ENCODE measurements around the gene ZDHHC14. TPM values are rescaled to one million over a fixed set of nuclear protein-coding genes. Genes with fewer than 3 reads are reported as not detected.

ZDHHC14 gene
- total and polyA plus RNA-seq, 2 experiments from 2014 or later = 3.0 to 7.4 TPM

- Histone ChIP-seq H3F3A (replicated peaks; ENCODE audit: low read depth) (peaks cover 4% of the 10 kb centered on the region), H4K20me1 (replicated peaks; ENCODE audit: insufficient read depth) (no peaks in the 10 kb centered on the region), H3K4me1 (ENCODE audit: insufficient read depth) (peaks cover 17% of the 10 kb centered on the region), H2AFZ (no peak overlapping the region), H3K36me3 (ENCODE audit: insufficient read depth) (no peaks in the 10 kb centered on the region), H3K27me3 (ENCODE audit: insufficient read depth) (no peaks in the 10 kb centered on the region), H3K27ac (ENCODE audit: low read depth) (no peak overlapping the region), H3K4me2 (no peak overlapping the region), H3K9me2 (ENCODE audit: insufficient read depth) (peaks cover 3% of the 10 kb centered on the region; the same call in 1 of the 2 replicates), H3K79me2 (replicated peaks; ENCODE audit: insufficient read depth) (no peaks in the 10 kb centered on the region), H3K4me3 (no peak overlapping the region)
- peaks cover 34% of the 10 kb centered on the region for H3K4me1 Mint-ChIP-seq
- H3K36me3 Mint-ChIP-seq (ENCODE audit: low read depth) = no peaks in the 10 kb centered on the region
- no peak for ATAC-seq
- H3K27ac Mint-ChIP-seq = no peak overlapping the region
- no peaks in the 10 kb centered on the region; the same call in 2 of the 3 replicates for H3K9me3 Mint-ChIP-seq
- H3K4me3 Mint-ChIP-seq = no peak overlapping the region
- TF ChIP-seq JUNB (IDR thresholded peaks at IDR 0.05; ENCODE audit: unreplicated experiment) (no peak), EZH2phosphoT487 (IDR thresholded peaks at IDR 0.05; ENCODE audit: unreplicated experiment) (no peak)
- peaks cover 2% of the 10 kb centered on the region for H3K27me3 Mint-ChIP-seq (ENCODE audit: insufficient read depth, low read depth, poor library complexity)
- no peak for DNase-seq (ENCODE audit: low spot score)
Measured at GRCh38 chr6:157558487-157559200, 177.7 kb downstream of the ZDHHC14 start.

GRCh38 chr6:157559201-157559756 is 178.3 kb downstream of the ZDHHC14 start:
- H3K36me3 Mint-ChIP-seq (ENCODE audit: low read depth) = no peaks in the 10 kb centered on the region
- DNase-seq (ENCODE audit: low spot score) = no peak
- H3K9me2 ChIP-seq (ENCODE audit: insufficient read depth) = no peaks in the 10 kb centered on the region
- H3K27ac ChIP-seq (ENCODE audit: low read depth) = no peak overlapping the region
- no peak overlapping the region for H2AFZ ChIP-seq
- no peak for ATAC-seq
- no peak overlapping the region for H3K4me2 ChIP-seq
- H3K79me2 ChIP-seq (replicated peaks; ENCODE audit: insufficient read depth) = no peaks in the 10 kb centered on the region
- H3K4me3 ChIP-seq = no peak overlapping the region
- no peaks in the 10 kb centered on the region for H3K27me3 ChIP-seq (ENCODE audit: insufficient read depth)
- no peak overlapping the region for H3K4me3 Mint-ChIP-seq
- H4K20me1 ChIP-seq (replicated peaks; ENCODE audit: insufficient read depth) = no peaks in the 10 kb centered on the region
- H3K9me3 Mint-ChIP-seq = no peaks in the 10 kb centered on the region; the same call in 2 of the 3 replicates
- H3K36me3 ChIP-seq (ENCODE audit: insufficient read depth) = no peaks in the 10 kb centered on the region
- peaks cover 2% of the 10 kb centered on the region for H3K27me3 Mint-ChIP-seq (ENCODE audit: insufficient read depth, low read depth, poor library complexity)
- no peaks in the 10 kb centered on the region for H3F3A ChIP-seq (replicated peaks; ENCODE audit: low read depth)
- peaks cover 29% of the 10 kb centered on the region for H3K4me1 Mint-ChIP-seq
- no peak overlapping the region for H3K27ac Mint-ChIP-seq
- peaks cover 12% of the 10 kb centered on the region for H3K4me1 ChIP-seq (ENCODE audit: insufficient read depth)
- TF ChIP-seq ZNF114 (CRISPR knock-in tag; IDR thresholded peaks at IDR 0.05) = no peak
- TF ChIP-seq ZNF331 (CRISPR knock-in tag; IDR thresholded peaks at IDR 0.05; ENCODE audit: low read depth) = no peak
- no peak for TF ChIP-seq ZNF462 (CRISPR knock-in tag; IDR thresholded peaks at IDR 0.05)
- no peak for TF ChIP-seq EZH2phosphoT487 (IDR thresholded peaks at IDR 0.05; ENCODE audit: unreplicated experiment)
- TF ChIP-seq NANOG (IDR thresholded peaks at IDR 0.05; ENCODE audit: borderline replicate concordance) = no peak
- TF ChIP-seq CTCF (conservative IDR thresholded peaks at IDR 0.05; ENCODE audit: low read depth in 2 of 2) = no peak
- no peak for TF ChIP-seq EZH2 (IDR thresholded peaks at IDR 0.05; ENCODE audit: low read depth, unreplicated experiment)
- no peak for TF ChIP-seq CREB1 (CRISPR knock-in tag; IDR thresholded peaks at IDR 0.05; ENCODE audit: low read depth)
- TF ChIP-seq POLR2AphosphoS5 (IDR thresholded peaks at IDR 0.05; ENCODE audit: low read depth) = no peak
- TF ChIP-seq ETS1 (IDR thresholded peaks at IDR 0.05) = no peak
- no peak for TF ChIP-seq STAT1 (IDR thresholded peaks at IDR 0.05; ENCODE audit: unreplicated experiment)
- TF ChIP-seq JUNB (IDR thresholded peaks at IDR 0.05; ENCODE audit: unreplicated experiment) = no peak
